ENCODE measurements around the gene SLC38A8. TPM values are rescaled to one million over a fixed set of nuclear protein-coding genes. Genes with fewer than 3 reads are reported as not detected.
A peak's percentile ranks its signal among the peaks of the same experiment; 100 is the strongest.

Gene SLC38A8
- total RNA-seq, 1 donor from 2014 or later, result 3.1 TPM

DNA sequence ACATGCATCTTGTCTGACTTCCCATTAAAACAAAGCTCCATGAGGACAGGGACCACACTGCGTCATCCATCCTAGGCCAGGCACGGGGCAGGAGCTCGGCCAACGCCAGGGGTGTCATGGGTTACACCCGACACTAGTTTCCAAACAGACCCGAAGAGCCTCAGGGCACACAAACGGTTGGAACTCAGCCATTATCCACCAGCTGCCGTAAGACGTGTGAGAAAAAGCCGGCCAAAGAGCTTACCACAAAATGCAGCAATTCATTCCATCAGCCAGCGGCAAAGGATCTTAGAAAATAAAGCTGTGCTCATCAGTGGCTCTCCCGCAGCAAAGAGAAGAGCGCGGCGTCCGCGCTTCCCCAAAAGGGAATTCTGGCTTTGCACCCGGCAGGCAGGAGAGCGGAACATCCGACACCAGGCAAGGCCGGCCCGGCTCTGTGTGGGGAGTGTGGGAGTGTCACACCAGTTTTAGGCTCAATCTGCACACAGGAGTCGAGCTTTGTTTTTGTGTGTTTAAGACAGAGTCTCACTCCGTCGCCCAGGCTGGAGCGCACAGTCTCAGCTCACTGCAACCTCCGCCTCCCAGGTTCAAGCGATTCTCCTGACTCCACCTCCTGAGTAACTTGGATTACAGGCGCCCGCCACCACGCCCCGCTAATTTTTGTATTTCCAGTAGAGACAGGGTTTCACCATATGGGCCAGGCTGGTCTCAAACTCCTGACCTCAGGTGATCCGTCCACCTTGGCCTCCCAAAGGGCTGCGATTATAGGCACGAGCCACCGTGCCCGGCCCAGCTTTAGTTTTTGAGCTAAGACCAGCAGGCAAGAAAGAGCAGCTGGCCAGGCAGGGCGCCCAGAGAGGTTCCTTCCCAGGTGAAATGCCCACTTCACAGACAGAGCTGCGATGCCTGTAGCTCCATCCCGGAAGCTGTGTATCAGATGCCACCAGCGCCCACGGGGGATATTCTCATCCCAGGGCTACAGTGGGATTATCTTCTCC, 1.5 kb downstream of the SLC38A8 start:
- no peak for ATAC-seq
- intact Hi-C loops (cut with DNase I), result no loop called here

DNA sequence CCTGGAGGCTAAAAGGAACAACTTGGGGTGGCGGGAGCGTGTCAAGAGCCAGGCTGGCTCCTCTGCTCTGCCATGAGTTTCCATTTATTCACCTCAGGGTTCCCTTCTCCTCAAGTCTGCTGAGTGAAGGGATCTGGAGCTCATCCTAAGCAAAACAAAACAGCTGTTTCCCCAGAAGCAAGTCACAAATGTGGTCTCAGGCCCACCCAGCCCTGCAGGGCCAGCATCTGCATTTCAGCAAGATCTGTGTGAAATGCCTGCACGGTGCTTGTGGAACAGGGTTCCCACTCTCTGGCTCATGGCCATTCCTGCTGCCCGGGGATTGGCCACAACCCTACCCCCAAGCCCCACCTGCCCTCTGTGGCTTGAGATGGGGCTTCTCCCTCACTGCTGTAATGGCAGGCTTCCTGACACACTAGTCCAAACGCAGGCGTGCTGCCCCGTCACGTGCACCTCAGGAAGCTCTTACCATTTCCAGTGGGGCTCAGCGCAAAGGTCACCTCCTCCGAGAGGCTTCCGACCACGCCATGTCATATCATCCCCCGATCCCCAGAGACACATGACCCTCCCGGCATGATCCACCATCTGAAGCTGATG, 2.3 kb downstream of the SLC38A8 start:
- ATAC-seq (no peak), DNase-seq (ENCODE audit: missing footprints) (no peak)
- intact Hi-C loops (cut with DNase I), result no loop called here

More for the DNA sequence above, 1.5 kb downstream of the SLC38A8 start:
- peak; percentile 67 for DNase-seq (ENCODE audit: missing footprints)

DNA sequence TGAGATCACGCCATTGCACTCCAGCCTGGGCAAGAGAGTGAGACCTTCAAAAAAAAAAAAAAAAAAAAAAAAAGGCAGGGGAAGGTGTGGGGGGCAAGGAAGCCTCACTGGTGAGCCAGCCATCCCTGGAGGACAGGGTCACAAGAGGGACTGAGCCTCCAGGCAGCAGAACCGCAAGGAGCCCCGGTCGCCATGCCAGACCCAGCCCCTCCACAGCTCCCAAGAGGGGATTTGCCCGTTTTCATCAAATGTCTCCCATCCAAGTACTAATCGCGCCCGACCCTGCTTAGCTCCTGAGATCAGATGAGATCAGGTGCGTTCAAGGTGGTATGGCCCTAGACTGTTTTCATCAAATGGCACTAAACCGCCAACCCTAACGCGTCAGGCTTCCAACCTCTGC, 2.9 kb downstream of the SLC38A8 start:
- ATAC-seq (no peak), DNase-seq (ENCODE audit: missing footprints) (no peak)
- intact Hi-C loops (cut with DNase I), result no loop called here

DNA sequence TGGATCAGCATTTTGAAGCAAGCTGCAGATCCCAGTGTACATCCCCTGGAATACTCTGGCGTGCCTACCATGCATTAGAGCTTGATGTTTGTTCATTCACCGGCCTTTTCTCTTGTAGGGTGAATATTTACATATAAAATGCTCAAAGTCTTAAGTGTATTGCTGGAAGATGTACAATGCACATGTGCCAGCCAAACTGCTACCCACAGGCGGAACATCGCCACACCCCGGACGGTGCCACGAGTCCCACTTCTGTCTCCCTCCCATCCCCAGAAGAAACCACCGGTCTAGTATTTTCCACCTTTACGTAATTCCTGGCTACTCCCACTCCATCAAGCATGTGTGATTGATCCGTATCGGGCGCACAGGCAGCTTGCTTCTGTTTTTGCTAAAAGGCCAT, 4.1 kb downstream of the SLC38A8 start:
- no peak for ATAC-seq

DNA sequence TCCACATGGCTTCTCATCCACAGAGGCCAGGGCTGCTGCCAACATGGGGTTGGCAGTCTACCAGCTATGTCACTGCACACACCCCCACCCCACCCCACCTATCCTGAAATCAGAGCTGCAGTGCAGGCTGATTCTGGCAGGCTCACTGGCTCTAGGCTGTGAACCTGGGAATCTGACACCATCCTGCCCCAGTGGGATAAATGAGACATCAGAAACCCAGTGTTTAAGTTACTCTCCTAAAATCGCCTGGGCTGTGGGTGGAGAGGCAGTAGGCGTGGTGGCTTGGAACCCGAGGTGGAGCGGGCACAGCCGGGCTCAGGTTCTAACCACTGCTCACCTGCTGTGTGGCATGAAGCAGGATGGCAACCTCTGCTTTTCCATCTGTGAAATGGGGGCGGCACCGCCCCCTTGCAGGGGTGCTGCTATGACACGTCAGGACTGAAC, 5.6 kb downstream of the SLC38A8 start:
- intact Hi-C loops (cut with DNase I), result no loop called here
- DNase-seq (ENCODE audit: missing footprints), result peak; percentile 4

More for the DNA sequence above, 4.1 kb downstream of the SLC38A8 start:
- intact Hi-C loops (cut with DNase I), result no loop called here
- peak; percentile 0 for DNase-seq (ENCODE audit: missing footprints)

DNA sequence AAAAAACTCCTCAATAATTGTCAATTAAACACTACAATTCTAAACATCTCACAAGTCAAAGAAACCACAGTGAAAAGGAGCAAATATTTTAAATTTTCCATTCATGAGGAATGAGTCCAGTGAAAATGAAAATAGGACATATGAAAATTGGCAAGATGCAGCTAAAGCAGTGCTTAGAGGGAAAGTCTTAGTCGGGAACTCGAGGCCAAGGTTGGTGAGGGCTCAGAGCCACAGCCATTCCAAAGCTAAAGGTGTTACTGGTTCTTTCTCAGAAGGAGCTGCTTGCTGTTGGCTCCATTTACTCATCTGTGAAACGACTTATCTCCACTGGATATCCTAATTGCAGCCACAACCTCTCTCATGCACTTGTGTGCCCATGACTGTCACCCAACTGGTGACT, 6.5 kb downstream of the SLC38A8 start:
- DNase-seq (ENCODE audit: missing footprints) (no peak), ATAC-seq (no peak)
- intact Hi-C loops (cut with DNase I), result no loop called here

More for the DNA sequence above, 5.6 kb downstream of the SLC38A8 start:
- peak; percentile 56 for ATAC-seq

DNA sequence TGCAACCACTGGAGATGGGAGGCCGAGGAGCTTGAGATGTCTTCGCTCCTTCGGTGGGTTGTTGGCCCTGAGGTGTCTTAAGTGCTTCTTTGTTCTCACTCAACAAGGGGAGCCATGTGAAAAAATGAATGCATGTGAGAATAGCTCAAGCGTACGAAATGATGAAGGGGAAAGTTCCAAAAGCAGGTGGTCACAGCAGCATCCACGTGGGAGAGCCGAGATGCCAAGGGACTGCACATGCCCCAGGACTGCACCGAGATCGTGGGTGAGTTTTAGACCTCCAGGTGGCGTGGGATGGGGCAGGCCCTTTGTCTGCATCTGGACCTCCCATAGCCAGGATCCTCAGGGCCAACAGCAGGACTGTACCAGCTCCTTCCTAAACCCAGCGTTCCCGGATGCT, 8.1 kb downstream of the SLC38A8 start:
- ATAC-seq (no peak), DNase-seq (ENCODE audit: missing footprints) (peak; percentile 43)
- intact Hi-C loops (cut with DNase I), result no loop called here

DNA sequence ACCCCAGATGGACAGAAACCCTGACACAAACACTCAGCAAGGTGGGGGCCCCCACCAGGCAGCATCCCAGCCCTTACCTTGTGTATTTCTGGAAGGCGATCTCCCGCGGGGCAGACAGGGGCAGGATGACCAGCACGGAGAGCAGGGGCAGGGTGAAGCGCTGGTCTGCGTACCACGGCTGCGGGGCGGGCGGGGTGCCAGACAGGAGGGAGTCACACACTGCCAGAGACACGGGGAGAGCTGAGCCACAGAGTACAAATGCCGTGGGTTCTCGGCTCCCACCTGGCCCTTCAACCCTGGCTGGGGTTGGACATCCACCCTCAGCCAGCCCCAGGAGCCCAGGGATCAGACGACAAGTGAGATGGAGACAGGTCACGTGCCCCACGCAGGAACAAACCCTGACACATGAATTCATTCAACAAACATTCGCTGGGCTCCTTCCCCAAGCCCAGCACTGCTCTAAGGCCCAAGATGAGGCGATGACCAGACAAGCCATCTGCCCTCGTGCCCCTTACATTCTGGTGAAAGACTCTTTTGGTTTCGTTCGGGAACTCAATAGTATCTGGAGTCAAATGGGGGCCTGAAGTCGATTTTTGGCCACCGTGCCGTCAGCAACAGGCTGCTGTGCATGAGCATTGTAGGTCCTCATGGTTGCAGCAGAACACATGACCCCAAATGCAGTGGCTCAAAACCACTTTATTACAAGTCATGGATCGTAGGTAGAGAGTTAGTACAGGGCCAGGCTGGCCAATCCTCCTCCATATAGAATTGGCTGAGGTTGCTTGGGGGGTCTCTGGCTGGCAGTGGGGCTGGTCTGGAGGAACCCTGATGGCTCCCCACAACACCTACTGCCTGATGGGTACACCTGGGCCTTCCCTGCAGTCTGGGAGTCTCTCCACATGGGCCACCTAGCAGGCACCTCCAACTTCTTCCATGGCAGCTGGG, 9.1 kb downstream of the SLC38A8 start:
- ATAC-seq (no peak), DNase-seq (ENCODE audit: missing footprints) (peak; percentile 45)
- intact Hi-C loops (cut with DNase I), result no loop called here

DNA sequence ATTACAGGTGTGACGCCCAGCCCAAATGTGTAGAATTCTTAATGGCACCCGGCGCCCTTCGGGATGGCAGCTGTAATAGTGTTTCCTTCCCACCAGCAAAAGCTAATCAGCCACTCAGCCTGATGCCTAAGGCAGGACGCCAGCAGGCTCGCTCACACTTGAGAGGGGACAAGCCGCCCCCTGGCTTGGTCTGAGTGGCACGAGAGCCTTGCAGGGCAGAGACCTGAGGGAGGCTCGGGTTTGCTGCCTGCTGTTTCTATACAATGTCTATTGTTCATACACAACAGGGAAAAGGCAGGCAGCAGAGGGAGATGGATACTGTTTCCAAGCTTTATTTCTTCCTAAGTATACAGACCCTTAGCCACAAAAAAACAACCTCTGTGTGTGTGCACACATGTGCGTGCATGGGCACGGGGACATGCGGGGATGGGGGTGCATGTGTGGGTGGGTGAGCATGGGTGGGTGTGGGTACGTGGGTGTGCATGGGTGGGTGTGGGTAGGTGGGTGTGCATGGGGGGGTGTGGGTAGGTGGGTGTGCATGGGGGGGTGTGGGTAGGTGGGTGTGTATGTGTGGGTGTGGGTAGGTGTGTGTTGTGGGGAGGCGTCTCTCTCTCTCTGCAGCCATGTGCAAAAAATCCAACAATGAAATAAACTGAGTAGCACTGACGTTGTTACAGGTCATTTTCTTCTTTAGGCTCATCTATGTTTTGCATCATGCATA, 10.0 kb downstream of the SLC38A8 start:
- intact Hi-C loops (cut with DNase I), result no loop called here
- DNase-seq (ENCODE audit: missing footprints) (peak; percentile 68), ATAC-seq (peak; percentile 73)

DNA sequence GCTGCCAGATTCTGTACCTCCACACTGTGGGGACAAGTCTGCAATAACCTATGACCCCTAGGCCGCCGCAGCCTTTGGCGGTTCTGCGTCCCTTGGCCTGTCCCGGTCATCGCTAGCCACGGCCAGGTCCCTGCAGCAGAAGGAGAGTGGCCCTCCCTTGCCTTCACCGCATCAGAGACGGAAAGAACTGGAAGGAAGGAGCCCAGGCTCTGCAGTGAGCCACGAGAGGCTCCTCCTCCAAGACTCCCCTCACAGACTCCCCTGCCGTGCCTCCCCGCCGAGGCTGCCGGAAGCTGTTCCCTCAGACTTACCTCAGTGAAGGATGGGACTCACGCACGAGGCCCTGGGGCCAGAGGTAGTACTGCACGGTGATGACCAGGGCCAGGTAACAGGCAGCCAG, 11.0 kb downstream of the SLC38A8 start:
- no peak for ATAC-seq
- intact Hi-C loops (cut with DNase I), result no loop called here
- no peak for DNase-seq (ENCODE audit: missing footprints)

DNA sequence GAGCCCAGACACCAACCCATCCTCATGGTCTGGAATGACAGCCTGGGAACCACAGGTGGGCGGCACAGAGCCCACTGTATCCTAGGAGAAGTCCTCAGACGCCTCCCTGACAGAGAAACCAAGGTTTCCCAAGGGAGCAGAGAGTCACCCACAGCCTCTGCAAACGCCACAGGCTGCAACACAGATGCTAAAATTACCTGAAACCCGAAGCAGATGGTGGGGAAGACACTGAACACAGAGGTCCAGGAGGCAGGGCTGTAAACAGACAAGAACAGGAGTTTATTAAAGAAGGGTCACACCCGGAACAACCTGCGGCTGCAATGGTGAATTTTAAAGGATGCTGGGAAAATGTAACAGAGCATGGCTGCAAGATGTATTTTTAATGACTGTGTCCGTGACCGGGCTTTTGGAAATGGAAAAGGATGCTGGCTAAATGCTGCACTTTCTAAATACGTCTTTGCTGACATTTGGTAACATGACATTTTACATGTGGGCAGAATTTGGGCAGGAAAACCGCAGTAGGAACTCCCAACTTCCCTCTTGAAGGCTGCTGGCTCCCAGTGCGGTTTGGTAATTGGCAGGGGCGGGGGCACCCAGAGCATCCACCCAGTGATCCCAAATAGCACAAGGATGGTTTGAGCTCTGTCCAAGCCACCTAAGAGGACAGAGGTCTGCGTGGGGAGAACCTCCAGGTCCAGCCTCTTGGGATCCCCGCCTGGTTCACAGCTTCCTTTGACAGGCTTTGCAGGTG, 13.1 kb downstream of the SLC38A8 start:
- DNase-seq (ENCODE audit: missing footprints), result peak; percentile 33
- ATAC-seq, result no peak
- intact Hi-C loops (cut with DNase I), result no loop called here

DNA sequence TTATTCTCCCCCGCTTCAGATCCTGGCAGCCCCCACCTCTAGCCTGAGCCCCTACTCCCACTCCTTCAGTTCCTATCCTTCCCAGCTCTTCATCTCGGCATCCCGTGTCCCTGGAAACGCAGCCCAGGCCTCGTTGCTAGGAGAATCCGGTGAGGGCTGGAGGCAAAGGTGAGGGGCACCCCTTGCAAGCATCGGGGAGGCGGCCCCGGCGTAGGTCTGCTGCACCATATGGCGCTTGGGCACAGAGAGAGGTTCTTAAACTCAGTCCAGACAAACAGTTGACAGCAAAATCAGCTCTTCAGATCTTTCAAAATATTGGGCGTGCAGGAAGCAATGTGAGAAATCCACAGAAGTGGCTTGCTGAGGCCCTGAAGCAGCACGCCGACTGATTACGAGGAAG, 15.0 kb downstream of the SLC38A8 start:
- ATAC-seq (no peak), DNase-seq (ENCODE audit: missing footprints) (peak; percentile 23)
- intact Hi-C loops (cut with DNase I), result no loop called here

DNA sequence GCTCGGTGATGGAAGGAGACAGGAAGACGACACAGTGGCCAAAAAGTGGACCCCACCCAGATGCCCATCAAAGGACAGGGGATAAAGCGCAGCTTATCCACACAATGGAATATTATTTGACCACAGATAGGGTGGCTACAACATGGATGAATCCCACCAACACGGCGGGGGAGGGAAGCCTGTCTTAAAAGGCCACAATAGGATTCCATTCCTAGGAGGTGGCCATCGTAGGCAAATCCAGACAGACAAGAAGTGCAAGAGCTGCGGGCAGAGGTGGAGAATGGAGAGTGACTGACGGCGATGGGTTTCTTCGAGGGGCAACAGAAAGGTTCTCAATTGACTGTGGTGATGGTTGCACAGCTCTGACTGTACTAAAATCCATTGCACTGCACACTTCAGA, 16.0 kb downstream of the SLC38A8 start:
- intact Hi-C loops (cut with DNase I), result no loop called here
- no peak for DNase-seq (ENCODE audit: missing footprints)
- no peak for ATAC-seq

DNA sequence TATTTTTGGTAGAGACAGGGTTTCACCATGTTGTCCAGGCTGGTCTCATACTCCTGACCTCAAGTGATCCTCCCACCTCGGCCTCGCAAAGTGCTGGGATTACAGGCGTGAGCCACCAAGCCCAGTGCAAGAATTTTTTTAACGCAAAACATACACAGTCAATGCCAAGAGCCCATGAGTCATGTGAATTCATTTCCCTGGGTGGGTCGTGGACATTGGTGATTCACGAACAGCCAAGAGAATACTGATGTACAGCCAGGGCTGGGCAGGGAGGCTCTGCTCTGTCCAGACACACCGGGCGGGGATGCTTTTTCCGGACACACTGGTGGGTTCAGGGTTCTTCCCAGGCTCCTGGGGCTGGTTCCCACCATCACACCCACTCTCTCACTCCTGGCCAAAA, 17.7 kb downstream of the SLC38A8 start:
- intact Hi-C loops (cut with DNase I), result no loop called here
- peak; percentile 15 for DNase-seq (ENCODE audit: missing footprints)
- no peak for ATAC-seq

DNA sequence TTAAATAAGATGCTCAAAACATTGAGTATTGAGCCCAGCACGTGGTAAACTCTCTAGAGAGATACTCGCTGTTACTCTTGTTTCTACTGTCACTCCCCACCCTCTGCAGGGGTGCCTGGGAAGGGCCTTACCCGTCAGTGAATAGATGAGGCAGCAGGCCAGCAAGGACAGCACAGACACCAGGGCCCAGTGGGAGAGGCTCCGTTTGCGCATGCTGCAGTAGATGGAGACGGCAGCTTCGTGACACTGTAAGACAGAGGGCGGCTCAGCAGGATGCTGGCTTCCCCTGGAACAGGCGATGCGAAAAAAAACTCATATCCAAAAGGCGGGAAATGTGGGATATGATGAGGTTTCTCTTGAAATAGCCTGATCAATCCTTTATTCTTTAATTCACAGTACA, 20.0 kb downstream of the SLC38A8 start:
- ATAC-seq, result no peak
- DNase-seq (ENCODE audit: missing footprints), result no peak
- intact Hi-C loops (cut with DNase I), result no loop called here

DNA sequence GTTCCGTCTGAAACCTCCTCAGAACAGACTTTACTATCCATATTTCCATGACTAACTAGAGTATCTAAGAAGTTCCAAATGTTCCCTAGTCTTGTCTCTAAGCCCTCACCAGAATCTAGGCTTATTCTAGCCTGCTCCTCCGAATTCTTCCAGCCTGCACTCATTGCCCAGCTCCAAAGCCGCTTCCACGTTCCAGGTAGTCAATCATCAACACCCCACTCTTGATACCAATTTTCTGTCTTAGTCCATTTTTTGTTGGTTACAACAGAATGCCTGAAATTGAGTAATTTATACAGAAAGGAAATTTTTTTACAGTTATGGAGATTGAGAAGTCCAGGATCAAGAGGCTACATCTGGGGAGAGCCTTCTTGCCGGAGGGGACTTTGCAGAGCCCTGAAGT, 21.1 kb downstream of the SLC38A8 start:
- intact Hi-C loops (cut with DNase I), result no loop called here
- ATAC-seq (no peak), DNase-seq (ENCODE audit: missing footprints) (no peak)

DNA sequence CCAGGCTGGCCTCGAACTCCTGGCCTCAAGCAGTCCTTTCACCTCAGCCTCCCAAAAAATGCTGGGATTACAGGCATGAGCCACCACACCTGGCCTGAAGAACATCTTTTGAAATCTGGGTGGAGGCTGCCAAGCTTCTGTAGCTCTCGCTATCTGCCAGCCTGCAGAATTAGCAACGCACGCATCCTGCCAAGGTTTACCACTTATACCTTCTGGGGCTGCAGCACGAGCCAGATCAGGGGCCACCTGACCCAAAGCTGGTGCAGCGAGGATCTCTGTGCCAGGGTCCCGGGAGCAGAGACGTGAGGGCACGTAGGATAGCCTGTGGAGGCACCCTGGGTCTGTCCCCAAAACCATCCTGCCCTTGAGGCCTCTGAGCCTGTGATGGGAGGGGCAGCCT, 22.2 kb downstream of the SLC38A8 start:
- intact Hi-C loops (cut with DNase I), result no loop called here
- no peak for DNase-seq (ENCODE audit: missing footprints)
- ATAC-seq, result peak; percentile 80

DNA sequence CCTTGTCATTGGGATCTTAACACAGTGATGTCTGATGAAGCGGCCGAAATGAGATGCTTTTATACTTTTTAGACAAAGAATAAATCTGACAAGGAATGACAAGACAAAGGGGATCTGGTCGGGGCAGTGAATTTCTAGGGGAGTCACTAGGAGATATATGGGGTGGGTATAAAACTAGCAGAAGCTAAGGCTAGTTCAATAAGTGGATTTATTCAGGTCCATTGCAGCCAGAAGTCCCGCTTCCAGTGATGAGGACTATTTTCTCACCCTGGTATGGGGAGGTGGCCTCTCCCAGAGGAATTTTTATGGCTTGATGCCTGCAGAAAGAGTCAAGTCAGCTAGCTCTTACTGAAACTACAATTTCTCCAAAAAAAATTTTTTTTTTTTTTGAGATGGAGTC, 23.9 kb downstream of the SLC38A8 start:
- intact Hi-C loops (cut with DNase I), result no loop called here
- ATAC-seq (no peak), DNase-seq (ENCODE audit: missing footprints) (no peak)

All from Right ventricle myocardium inferior (tissue), 1 donor.